ENCODE measurements around the gene GBE1. TPM values are rescaled to one million over a fixed set of nuclear protein-coding genes. Genes with fewer than 3 reads are reported as not detected.

Gene GBE1
- total and polyA plus RNA-seq, 12 donors: 16.0 to 104 (median 82.4) TPM

DNA sequence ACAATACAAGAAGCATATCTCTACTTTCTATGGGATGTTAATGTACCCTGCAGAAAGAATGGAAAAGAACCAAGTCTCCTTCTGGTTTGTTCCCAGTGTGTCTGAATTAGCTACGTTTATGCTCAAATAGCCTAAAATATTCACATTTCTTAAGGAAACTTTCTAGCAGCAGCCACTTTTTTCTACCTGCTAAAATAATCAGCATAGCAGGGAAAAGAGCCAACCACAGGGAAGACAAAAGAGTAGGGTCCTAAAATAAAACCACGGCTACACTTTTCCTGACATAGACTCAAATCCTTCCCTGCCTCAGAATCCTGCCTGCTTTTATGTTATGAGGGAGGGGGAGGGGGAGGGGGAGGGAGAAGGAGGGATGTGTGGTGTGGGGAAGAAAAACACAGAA is 136.7 kb downstream of the GBE1 start:
- no peaks in the 10 kb centered on the region for H3K36me3 ChIP-seq (replicated peaks in 1 of 2)
- intact Hi-C loops (cut with DNase I): no loop called here
- no peaks in the 10 kb centered on the region for H3K9me3 ChIP-seq (replicated peaks in 1 of 3)
- H3K4me3 ChIP-seq: no peak overlapping the region
- WGBS, 4 donors: 64 to 79% (median 71%) methylated on average over 2 of the region's 2 CpGs
- no peak overlapping the region for H3K27ac ChIP-seq
- H3K27me3 ChIP-seq: no peaks in the 10 kb centered on the region
- H3K4me1 ChIP-seq (replicated peaks in 1 of 2): peaks cover 0 to 4% of the 10 kb centered on the region in 2 donors
- TF ChIP-seq, protein P1, sequence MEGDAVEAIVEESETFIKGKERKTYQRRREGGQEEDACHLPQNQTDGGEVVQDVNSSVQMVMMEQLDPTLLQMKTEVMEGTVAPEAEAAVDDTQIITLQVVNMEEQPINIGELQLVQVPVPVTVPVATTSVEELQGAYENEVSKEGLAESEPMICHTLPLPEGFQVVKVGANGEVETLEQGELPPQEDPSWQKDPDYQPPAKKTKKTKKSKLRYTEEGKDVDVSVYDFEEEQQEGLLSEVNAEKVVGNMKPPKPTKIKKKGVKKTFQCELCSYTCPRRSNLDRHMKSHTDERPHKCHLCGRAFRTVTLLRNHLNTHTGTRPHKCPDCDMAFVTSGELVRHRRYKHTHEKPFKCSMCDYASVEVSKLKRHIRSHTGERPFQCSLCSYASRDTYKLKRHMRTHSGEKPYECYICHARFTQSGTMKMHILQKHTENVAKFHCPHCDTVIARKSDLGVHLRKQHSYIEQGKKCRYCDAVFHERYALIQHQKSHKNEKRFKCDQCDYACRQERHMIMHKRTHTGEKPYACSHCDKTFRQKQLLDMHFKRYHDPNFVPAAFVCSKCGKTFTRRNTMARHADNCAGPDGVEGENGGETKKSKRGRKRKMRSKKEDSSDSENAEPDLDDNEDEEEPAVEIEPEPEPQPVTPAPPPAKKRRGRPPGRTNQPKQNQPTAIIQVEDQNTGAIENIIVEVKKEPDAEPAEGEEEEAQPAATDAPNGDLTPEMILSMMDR (IDR thresholded peaks at IDR 0.05): no peak
- TF ChIP-seq POLR2A (IDR thresholded peaks at IDR 0.05): no peak
- DNase-seq: no peak

DNA sequence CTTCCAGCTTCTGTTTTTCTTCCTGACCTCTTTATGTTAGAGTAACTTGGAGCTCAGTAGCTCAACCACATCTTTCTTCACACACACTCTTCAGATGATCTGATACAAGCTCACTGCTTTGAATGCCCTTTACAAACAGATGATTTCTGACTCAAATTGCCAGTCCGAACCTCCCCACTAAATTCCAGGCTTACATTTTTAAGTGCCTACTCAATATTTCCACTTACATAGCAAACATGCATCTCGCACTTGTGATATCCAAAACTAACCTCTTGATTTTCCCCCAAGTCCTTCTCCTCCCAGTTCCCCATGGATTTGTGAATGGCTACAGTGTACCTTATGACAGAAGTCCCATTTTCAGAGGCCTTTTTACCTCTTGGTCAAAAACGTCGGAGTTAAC is 139.1 kb downstream of the GBE1 start:
- intact Hi-C loops (cut with DNase I): no loop called here
- Histone ChIP-seq H3K27me3 (no peaks in the 10 kb centered on the region), H3K36me3 (replicated peaks in 1 of 2) (no peaks in the 10 kb centered on the region), H3K4me3 (no peak overlapping the region), H3K9me3 (replicated peaks in 1 of 3) (peaks cover 0 to 3% (median 0%) of the 10 kb centered on the region in 3 donors), H3K4me1 (replicated peaks in 1 of 2) (peaks cover 0 to 4% of the 10 kb centered on the region in 2 donors), H3K27ac (no peak overlapping the region)
- DNase-seq: no peak
- TF ChIP-seq POLR2A (IDR thresholded peaks at IDR 0.05): no peak
- TF ChIP-seq, protein P1 (IDR thresholded peaks at IDR 0.05): no peak
- 93 to 96% (median 94%) methylated on average over 4 of the region's 4 CpGs for WGBS, 4 donors

DNA sequence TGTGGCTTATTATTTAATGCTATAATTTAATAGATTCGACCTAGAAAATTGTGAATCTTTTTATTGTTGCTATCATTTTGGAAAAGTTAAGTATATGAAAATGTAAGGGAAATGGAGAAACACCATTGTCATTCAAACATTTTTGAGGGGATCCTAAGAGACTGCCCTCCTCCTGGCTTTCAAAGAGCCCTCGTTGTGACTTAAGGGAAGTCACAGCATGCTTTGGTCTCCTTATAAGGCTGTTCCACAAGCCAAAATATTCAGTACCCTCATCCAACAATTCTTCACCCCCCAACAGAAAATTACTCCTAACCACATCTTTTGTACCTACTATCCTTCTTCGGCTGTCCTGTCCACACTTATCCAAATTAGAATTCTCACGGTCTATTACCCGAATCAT is 140.2 kb downstream of the GBE1 start:
- H3K36me3 ChIP-seq (replicated peaks in 1 of 2): no peaks in the 10 kb centered on the region
- no peak overlapping the region for H3K27ac ChIP-seq
- intact Hi-C loops (cut with DNase I): no loop called here
- no peak overlapping the region for H3K4me3 ChIP-seq
- DNase-seq: no peak
- peaks cover 0 to 3% (median 0%) of the 10 kb centered on the region in 3 donors for H3K9me3 ChIP-seq (replicated peaks in 1 of 3)
- H3K4me1 ChIP-seq (replicated peaks in 1 of 2): peaks cover 0 to 4% of the 10 kb centered on the region in 2 donors
- TF ChIP-seq, protein P1 (IDR thresholded peaks at IDR 0.05): no peak
- no peak for TF ChIP-seq POLR2A (IDR thresholded peaks at IDR 0.05)
- whole genome bisulfite sequencing, 4 donors: 82 to 89% (median 88%) methylated on average over 5 of the region's 5 CpGs
- no peaks in the 10 kb centered on the region for H3K27me3 ChIP-seq

DNA sequence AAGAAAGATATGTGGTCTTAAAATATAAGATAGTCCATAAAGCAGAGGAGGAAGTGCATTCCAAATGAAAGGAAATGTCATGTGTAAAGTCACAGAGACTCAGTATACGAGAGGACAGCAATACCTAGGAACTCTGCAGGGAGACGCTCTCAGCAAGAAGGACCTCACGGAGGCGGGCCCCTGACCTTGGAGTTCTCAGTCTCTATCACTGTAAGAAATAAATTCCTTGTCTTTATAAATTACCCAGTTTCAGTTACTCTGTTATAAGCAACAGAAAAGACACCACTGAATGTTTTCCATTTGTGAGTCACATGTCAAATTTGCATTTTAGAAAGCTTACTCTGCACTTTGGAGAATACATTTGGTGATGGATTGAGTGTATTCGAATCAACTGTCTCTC is 140.6 kb downstream of the GBE1 start:
- intact Hi-C loops (cut with DNase I): no loop called here
- Histone ChIP-seq H3K9me3 (replicated peaks in 1 of 3) (peaks cover 0 to 3% (median 0%) of the 10 kb centered on the region in 3 donors), H3K4me1 (replicated peaks in 1 of 2) (no peaks in the 10 kb centered on the region), H3K27ac (no peak overlapping the region), H3K27me3 (no peaks in the 10 kb centered on the region), H3K36me3 (replicated peaks in 1 of 2) (no peaks in the 10 kb centered on the region), H3K4me3 (no peak overlapping the region)
- WGBS, 4 donors: 83 to 90% (median 86%) methylated on average over 5 of the region's 5 CpGs
- no peak for DNase-seq
- TF ChIP-seq, protein P1 (IDR thresholded peaks at IDR 0.05): no peak
- TF ChIP-seq POLR2A (IDR thresholded peaks at IDR 0.05): no peak

Measured in adrenal gland (tissue), 12 donors.